KOPT-K1 (cell line): ENCODE results near the gene NSMF.

ENCODE experiments used
- H3K27ac ChIP-seq: fragments of 200-600 bp; sonication (generic); 2 replicates; pipeline ENCODE4 v1.5.1; 2016; ENCODE audit warnings: antibody characterized with exemption, mild to moderate bottlenecking, low read depth, low read length; ENCODE audit not compliant: poor library complexity, severe bottlenecking
- H3K36me3 ChIP-seq: fragments of 200-600 bp; sonication (generic); 2 replicates; pipeline ENCODE4 v1.5.1; 2017; ENCODE audit warnings: antibody characterized with exemption, mild to moderate bottlenecking, low read length, moderate library complexity; ENCODE audit not compliant: insufficient read depth
- H3K9me3 ChIP-seq: fragments of 200-600 bp; sonication (generic); 2 replicates; pipeline ENCODE4 v1.5.1; 2017; ENCODE audit warnings: antibody characterized with exemption, low read length, mild to moderate bottlenecking; ENCODE audit not compliant: insufficient read depth, poor library complexity, severe bottlenecking

The NSMF gene

GRCh38 chr9:137428841-137429545 lies 30.1 kb downstream of the NSMF start:
- Histone ChIP-seq H3K9me3 (no peaks in the 10 kb centered on the region), H3K27ac (no peak overlapping the region), H3K36me3 (no peaks in the 10 kb centered on the region)

GRCh38 chr9:137428311-137428630 lies 30.9 kb downstream of the NSMF start:
- Histone ChIP-seq H3K36me3 (no peaks in the 10 kb centered on the region), H3K27ac (no peak overlapping the region), H3K9me3 (no peaks in the 10 kb centered on the region)

GRCh38 chr9:137427454-137428310 lies 31.5 kb downstream of the NSMF start:
- H3K27ac ChIP-seq = no peak overlapping the region
- H3K36me3 ChIP-seq = no peaks in the 10 kb centered on the region
- no peaks in the 10 kb centered on the region for H3K9me3 ChIP-seq

GRCh38 chr9:137426018-137426681 lies 33.0 kb downstream of the NSMF start:
- no peaks in the 10 kb centered on the region for H3K9me3 ChIP-seq
- H3K36me3 ChIP-seq = no peaks in the 10 kb centered on the region
- H3K27ac ChIP-seq = no peak overlapping the region

- H3K9me3 ChIP-seq = no peaks in the 10 kb centered on the region
- H3K27ac ChIP-seq = no peak overlapping the region
These were observed 35.4 kb downstream of the NSMF start for GRCh38 chr9:137423514-137424291.

GRCh38 chr9:137422604-137423513 lies 36.3 kb downstream of the NSMF start, which contains the start of the genes EXD3 and NOXA1:
EXD3 (minus strand) TSS chr9:137423162; CDS start chr9:137395357, 27,805 bp downstream.
NOXA1 (plus strand) TSS chr9:137423393; CDS start chr9:137423530, 137 bp downstream.
- H3K9me3 ChIP-seq = no peaks in the 10 kb centered on the region
- H3K27ac ChIP-seq = no peak within 1 kb of the TSS
- no peaks in the 10 kb centered on the region for H3K36me3 ChIP-seq

More at GRCh38 chr9:137423514-137424291, 35.4 kb downstream of the NSMF start:
- no peaks in the 10 kb centered on the region for H3K36me3 ChIP-seq

- no peaks in the 10 kb centered on the region for H3K9me3 ChIP-seq
- H3K27ac ChIP-seq = no peak overlapping the region
- H3K36me3 ChIP-seq = no peaks in the 10 kb centered on the region
These were observed 37.1 kb downstream of the NSMF start for GRCh38 chr9:137421838-137422603.

- Histone ChIP-seq H3K9me3 (no peaks in the 10 kb centered on the region), H3K36me3 (no peaks in the 10 kb centered on the region), H3K27ac (no peak overlapping the region)
These were observed 41.7 kb downstream of the NSMF start for GRCh38 chr9:137417161-137418021.

- no peaks in the 10 kb centered on the region for H3K9me3 ChIP-seq
- no peak overlapping the region for H3K27ac ChIP-seq
- H3K36me3 ChIP-seq = no peaks in the 10 kb centered on the region
These were observed 42.5 kb downstream of the NSMF start for GRCh38 chr9:137416563-137417151.

GRCh38 chr9:137416006-137416562 lies 43.0 kb downstream of the NSMF start:
- no peak overlapping the region for H3K27ac ChIP-seq
- no peaks in the 10 kb centered on the region for H3K36me3 ChIP-seq
- no peaks in the 10 kb centered on the region for H3K9me3 ChIP-seq

GRCh38 chr9:137415451-137415850 lies 43.7 kb downstream of the NSMF start:
- no peaks in the 10 kb centered on the region for H3K36me3 ChIP-seq
- H3K27ac ChIP-seq = no peak overlapping the region
- no peaks in the 10 kb centered on the region for H3K9me3 ChIP-seq

- H3K9me3 ChIP-seq = no peaks in the 10 kb centered on the region
- H3K36me3 ChIP-seq = no peaks in the 10 kb centered on the region
- H3K27ac ChIP-seq = no peak overlapping the region
These were observed 46.7 kb downstream of the NSMF start for GRCh38 chr9:137412431-137412830.
